NCI-H460 (cell line): ENCODE data around the gene COMT. TPM values are rescaled to one million over a fixed set of nuclear protein-coding genes. Genes with fewer than 3 reads are reported as not detected.
"Not testable (repeated sequence)": the region's sequence is repeated elsewhere in the genome, so short reads cannot be mapped to it uniquely, and the experiment has no call there.

Source experiments
- DNase-seq: peaks from one replicate; pipeline ENCODE4 v3.0.0-alpha.2; 2016; ENCODE audit warnings: low read depth; ENCODE audit errors: extremely low read depth
- total RNA-seq: library from RNA; depleted of rRNA; stranded (reverse); fragments of >200 nt; shearing (Covaris generic); gene quantifications from 2 replicates; pipeline ENCODE4 v1.2.3, GENCODE V29; 2014

Gene COMT
- total RNA-seq, 1 experiment from 2014 or later, result 100 TPM

GRCh38 chr22:19906864-19907263, 34.7 kb upstream of the COMT start:
- DNase-seq, result not testable (repeated sequence)

- DNase-seq, result not testable (repeated sequence)
These were observed 33.7 kb upstream of the COMT start for GRCh38 chr22:19907902-19908301.

- peak; percentile 68 for DNase-seq
These were observed 32.0 kb upstream of the COMT start for GRCh38 chr22:19909350-19910179.

- no peak for DNase-seq
These were observed 31.3 kb upstream of the COMT start for GRCh38 chr22:19910180-19910744.

GRCh38 chr22:19911540-19912270, 29.9 kb upstream of the COMT start:
- no peak for DNase-seq

- DNase-seq, result no peak
These were observed 29.1 kb upstream of the COMT start for GRCh38 chr22:19912271-19912999.

- DNase-seq, result no peak
These were observed 28.1 kb upstream of the COMT start for GRCh38 chr22:19913337-19913936.

- no peak for DNase-seq
These were observed 27.2 kb upstream of the COMT start for GRCh38 chr22:19914201-19914943.

- no peak for DNase-seq
These were observed 26.2 kb upstream of the COMT start for GRCh38 chr22:19915287-19915954.

GRCh38 chr22:19916006-19916405, 25.6 kb upstream of the COMT start:
- no peak for DNase-seq

GRCh38 chr22:19916941-19917340, 24.6 kb upstream of the COMT start:
- no peak for DNase-seq

- DNase-seq, result no peak
These were observed 24.0 kb upstream of the COMT start for GRCh38 chr22:19917389-19918138.

GRCh38 chr22:19918332-19919106, 23.1 kb upstream of the COMT start:
- no peak for DNase-seq

- no peak for DNase-seq
These were observed 21.7 kb upstream of the COMT start for GRCh38 chr22:19919701-19920363.

GRCh38 chr22:19921544-19922081, 20.0 kb upstream of the COMT start:
- no peak for DNase-seq

- no peak for DNase-seq
These were observed 17.6 kb upstream of the COMT start for GRCh38 chr22:19923914-19924513.

GRCh38 chr22:19926028-19926427, 15.5 kb upstream of the COMT start:
- DNase-seq, result not testable (repeated sequence)
